K562 (cell line): ENCODE results near the gene ZNF593OS. TPM values are rescaled to one million over a fixed set of nuclear protein-coding genes. Genes with fewer than 3 reads are reported as not detected.

Source experiments
- ARHGAP35 ChIP-seq: fragments of 450-650 bp; IDR thresholded peaks from 2 replicates; pipeline ENCODE4 v1.6.1; 2018; ENCODE audit not compliant: partially characterized antibody
- CTCF ChIP-seq, 3 experiments: IDR thresholded peaks in 2 of 3; conservative IDR thresholded peaks in 1 of 3; 2 replicates each; pipeline ENCODE4 v1.5.1; 2011 to 2012; ENCODE audit warnings: low read length in 3 of 3, mild to moderate bottlenecking in 3 of 3, control low read depth in 2 of 3, improper control_type of control experiment in 1 of 3, inconsistent platforms in 1 of 3, low read depth in 1 of 3, mixed read lengths in 1 of 3, moderate library complexity in 1 of 3; ENCODE audit not compliant: insufficient read depth in 2 of 3
- ILF3 ChIP-seq: fragments of 450-650 bp; IDR thresholded peaks from 2 replicates; pipeline ENCODE4 v1.6.1; 2018; ENCODE audit warnings: antibody characterized with exemption, mild to moderate bottlenecking, moderate library complexity, borderline replicate concordance
- MAX ChIP-seq: sonication (generic); formaldehyde crosslinking; IDR thresholded peaks from 2 replicates; pipeline ENCODE4 v1.9.0; 2022; ENCODE audit warnings: mild to moderate bottlenecking, missing genetic modification reagents
- POLR2B ChIP-seq: fragments of 450-650 bp; IDR thresholded peaks from 2 replicates; pipeline ENCODE4 v1.6.1; 2018; ENCODE audit warnings: low read depth; ENCODE audit not compliant: partially characterized antibody
- POLR2G ChIP-seq: fragments of 200-400 bp; formaldehyde crosslinking; IDR thresholded peaks from 2 replicates; pipeline ENCODE4 v1.6.1; 2017; ENCODE audit warnings: low read depth, mild to moderate bottlenecking, antibody characterized with exemption, low read length, moderate library complexity
- RCOR1 ChIP-seq, 2 experiments: IDR thresholded peaks; 2 replicates each; pipeline ENCODE4 v1.6.1; 2012; ENCODE audit warnings: low read depth in 2 of 2, low read length in 2 of 2, borderline replicate concordance in 1 of 2, improper control_type of control experiment in 1 of 2
- polyA plus RNA-seq, 8 experiments: library from polyadenylated mRNA; depleted of rRNA in 4 of 8; stranded (reverse) in 5 of 8; unstranded in 3 of 8; fragments of >200 nt; fragmentation: Nextera tagmentation in 2 of 8; fragmentation: Illumina TruSeq in 1 of 8; extraction: Ambion mirVana in 2 of 8; extraction: Trizol in 1 of 8; gene quantifications; 2 replicates each; pipeline versions ENCODE4 v1.2.1 to v1.2.3, GENCODE V29; 2011 to 2014; ENCODE audit warnings: inconsistent platforms in 1 of 8, missing spikeins in 1 of 8
- total RNA-seq, 7 experiments: library from RNA; depleted of rRNA in 6 of 7; stranded (reverse); fragments of >200 nt in 6 of 7; fragmentation: Illumina TruSeq in 2 of 7; extraction: Trizol in 2 of 7; gene quantifications; 2 replicates each; pipeline versions ENCODE4 v1.2.1 to v1.2.3, GENCODE V29; 2011 to 2021; ENCODE audit warnings: low replicate concordance in 1 of 7
- TF ChIP-seq, protein P1 (sequence below): fragments of 450-650 bp; IDR thresholded peaks from 2 replicates; pipeline ENCODE4 v1.6.1; 2017; ENCODE audit warnings: antibody characterized with exemption, mild to moderate bottlenecking

Gene ZNF593OS
- total and polyA plus RNA-seq, 9 of the 15 experiments (the other 6 are each of a cell fraction or from before 2014, with no cell fraction given), result 0.24 to 0.27 TPM; not detected in 7

DNA sequence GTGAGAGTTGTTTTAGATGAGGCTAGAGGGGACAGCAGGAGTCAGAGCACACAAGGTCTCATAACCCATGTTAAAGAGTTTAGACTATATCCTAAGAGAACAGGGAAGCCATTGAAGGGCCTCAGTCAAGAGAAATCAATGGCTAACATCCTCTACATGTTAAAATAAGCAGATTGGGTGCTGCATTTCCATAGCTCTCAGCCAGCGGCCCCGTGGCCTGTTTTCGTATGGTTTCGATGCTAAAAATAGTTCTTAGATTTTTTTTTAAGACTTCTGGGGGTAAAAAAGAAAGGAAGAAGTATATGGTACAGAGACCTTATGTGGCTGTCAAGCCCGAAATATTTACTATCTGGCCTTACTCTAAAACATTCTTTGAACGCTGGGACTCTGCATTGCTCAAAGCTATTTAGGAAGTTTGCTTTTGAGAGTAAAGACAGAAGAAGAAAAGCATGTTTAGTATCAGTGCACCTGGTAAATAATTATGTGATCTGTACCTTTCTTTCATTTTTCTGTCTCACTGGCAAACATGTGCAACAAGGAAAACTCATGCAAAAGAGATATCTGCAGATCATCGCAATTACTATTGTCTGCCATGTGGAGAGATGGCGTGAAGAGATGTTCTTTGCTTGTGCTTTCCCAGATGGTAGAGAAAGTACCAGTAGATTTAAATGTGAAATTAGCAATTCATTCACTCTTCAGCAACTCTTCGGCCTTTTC, 51.6 kb downstream of the ZNF593OS start (continued):
- TF ChIP-seq ILF3 (no peak), ARHGAP35 (no peak), POLR2G (0 out of 2 replicates have a peak, but pooled peaks have one; percentile 4), POLR2B (no peak), RCOR1 (IDR thresholded peaks at IDR 0.05; ENCODE audit: borderline replicate concordance in 1 of 2, low read depth in 2 of 2, low read length in 2 of 2) (no peak), MAX (CRISPR knock-in tag) (no peak), CTCF (IDR thresholded peaks at IDR 0.05 in 2 of 3, conservative IDR thresholded peaks at IDR 0.05 in 1 of 3; ENCODE audit: insufficient read depth in 2 of 3, low read depth in 1 of 3, low read length in 3 of 3) (no peak)
- TF ChIP-seq, protein P1, sequence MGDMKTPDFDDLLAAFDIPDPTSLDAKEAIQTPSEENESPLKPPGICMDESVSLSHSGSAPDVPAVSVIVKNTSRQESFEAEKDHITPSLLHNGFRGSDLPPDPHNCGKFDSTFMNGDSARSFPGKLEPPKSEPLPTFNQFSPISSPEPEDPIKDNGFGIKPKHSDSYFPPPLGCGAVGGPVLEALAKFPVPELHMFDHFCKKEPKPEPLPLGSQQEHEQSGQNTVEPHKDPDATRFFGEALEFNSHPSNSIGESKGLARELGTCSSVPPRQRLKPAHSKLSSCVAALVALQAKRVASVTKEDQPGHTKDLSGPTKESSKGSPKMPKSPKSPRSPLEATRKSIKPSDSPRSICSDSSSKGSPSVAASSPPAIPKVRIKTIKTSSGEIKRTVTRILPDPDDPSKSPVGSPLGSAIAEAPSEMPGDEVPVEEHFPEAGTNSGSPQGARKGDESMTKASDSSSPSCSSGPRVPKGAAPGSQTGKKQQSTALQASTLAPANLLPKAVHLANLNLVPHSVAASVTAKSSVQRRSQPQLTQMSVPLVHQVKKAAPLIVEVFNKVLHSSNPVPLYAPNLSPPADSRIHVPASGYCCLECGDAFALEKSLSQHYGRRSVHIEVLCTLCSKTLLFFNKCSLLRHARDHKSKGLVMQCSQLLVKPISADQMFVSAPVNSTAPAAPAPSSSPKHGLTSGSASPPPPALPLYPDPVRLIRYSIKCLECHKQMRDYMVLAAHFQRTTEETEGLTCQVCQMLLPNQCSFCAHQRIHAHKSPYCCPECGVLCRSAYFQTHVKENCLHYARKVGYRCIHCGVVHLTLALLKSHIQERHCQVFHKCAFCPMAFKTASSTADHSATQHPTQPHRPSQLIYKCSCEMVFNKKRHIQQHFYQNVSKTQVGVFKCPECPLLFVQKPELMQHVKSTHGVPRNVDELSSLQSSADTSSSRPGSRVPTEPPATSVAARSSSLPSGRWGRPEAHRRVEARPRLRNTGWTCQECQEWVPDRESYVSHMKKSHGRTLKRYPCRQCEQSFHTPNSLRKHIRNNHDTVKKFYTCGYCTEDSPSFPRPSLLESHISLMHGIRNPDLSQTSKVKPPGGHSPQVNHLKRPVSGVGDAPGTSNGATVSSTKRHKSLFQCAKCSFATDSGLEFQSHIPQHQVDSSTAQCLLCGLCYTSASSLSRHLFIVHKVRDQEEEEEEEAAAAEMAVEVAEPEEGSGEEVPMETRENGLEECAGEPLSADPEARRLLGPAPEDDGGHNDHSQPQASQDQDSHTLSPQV, result 0 out of 2 replicates have a peak, but pooled peaks have one; percentile 60
